Measurements from ENCODE around the gene TMEM38A.

TMEM38A gene

DNA sequence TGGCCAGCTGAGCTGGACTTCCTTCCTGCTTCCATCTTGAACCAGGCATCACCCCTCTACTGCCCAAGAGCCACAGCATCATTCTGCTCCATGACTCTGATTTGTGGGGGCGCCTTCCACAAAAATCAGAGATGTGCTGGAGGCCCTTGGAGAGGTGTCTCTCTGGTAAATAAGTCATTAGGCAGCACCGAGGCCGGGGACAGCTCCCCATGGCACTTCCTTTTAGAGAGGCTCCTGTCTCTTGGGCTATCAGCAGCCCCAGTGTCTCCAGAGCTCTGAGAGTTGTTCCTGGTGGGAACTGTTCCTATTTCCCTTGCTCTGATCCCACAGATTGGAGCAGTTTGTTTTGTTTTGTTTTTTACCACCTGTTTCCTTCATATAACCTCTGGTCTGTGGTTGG is 78.6 kb downstream of the TMEM38A start:
- DNase-seq (ENCODE audit: extremely low read depth, low read depth): no peak
- no peak overlapping the region for H3K4me3 ChIP-seq (replicated peaks; ENCODE audit: low read depth, low read length)
- TF ChIP-seq, protein P1, sequence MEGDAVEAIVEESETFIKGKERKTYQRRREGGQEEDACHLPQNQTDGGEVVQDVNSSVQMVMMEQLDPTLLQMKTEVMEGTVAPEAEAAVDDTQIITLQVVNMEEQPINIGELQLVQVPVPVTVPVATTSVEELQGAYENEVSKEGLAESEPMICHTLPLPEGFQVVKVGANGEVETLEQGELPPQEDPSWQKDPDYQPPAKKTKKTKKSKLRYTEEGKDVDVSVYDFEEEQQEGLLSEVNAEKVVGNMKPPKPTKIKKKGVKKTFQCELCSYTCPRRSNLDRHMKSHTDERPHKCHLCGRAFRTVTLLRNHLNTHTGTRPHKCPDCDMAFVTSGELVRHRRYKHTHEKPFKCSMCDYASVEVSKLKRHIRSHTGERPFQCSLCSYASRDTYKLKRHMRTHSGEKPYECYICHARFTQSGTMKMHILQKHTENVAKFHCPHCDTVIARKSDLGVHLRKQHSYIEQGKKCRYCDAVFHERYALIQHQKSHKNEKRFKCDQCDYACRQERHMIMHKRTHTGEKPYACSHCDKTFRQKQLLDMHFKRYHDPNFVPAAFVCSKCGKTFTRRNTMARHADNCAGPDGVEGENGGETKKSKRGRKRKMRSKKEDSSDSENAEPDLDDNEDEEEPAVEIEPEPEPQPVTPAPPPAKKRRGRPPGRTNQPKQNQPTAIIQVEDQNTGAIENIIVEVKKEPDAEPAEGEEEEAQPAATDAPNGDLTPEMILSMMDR (IDR thresholded peaks at IDR 0.05; ENCODE audit: low read depth, low read length, missing control alignments): no peak

All from HFF-Myc (cell line).